IMR-90 (cell line): ENCODE data around the gene TRIM44.

ENCODE experiments used
- BHLHE40 ChIP-seq: fragments of 150-350 bp; IDR thresholded peaks from 2 replicates; pipeline ENCODE4 v1.6.1; 2016; ENCODE audit warnings: mild to moderate bottlenecking, low read depth, low read length
- CEBPB ChIP-seq: IDR thresholded peaks from 2 replicates; pipeline ENCODE4 v1.6.1; 2012; ENCODE audit warnings: low read depth, low read length, improper control_type of control experiment
- CTCF ChIP-seq: conservative IDR thresholded peaks from 2 replicates; pipeline ENCODE4 v1.5.1; 2012; ENCODE audit warnings: mild to moderate bottlenecking, low read depth, low read length, improper control_type of control experiment
- RAD21 ChIP-seq: IDR thresholded peaks from 2 replicates; pipeline ENCODE4 v1.6.1; 2012; ENCODE audit warnings: low read length, improper control_type of control experiment
- RFX5 ChIP-seq: IDR thresholded peaks from 2 replicates; pipeline ENCODE4 v1.8.0; 2012; ENCODE audit warnings: low read depth, mild to moderate bottlenecking, low read length, moderate library complexity

GRCh38 chr11:35734669-35735410 lies 72.3 kb downstream of the TRIM44 start:
- TF ChIP-seq RFX5 (no peak), CTCF (no peak), BHLHE40 (no peak), RAD21 (no peak), CEBPB (no peak)
